Fibroblast of mammary gland (primary cell): Measurements from ENCODE around the gene BIRC2.

Source experiments
- DNase-seq: peaks from one replicate; pipeline ENCODE4 v3.0.0-alpha.2; 2010; ENCODE audit warnings: low read depth
- H3K4me3 ChIP-seq: 2 replicates; pipeline ENCODE4 v1.5.1; 2011; ENCODE audit warnings: low read depth, mild to moderate bottlenecking, low read length, moderate library complexity; ENCODE audit not compliant: control insufficient read depth
- TF ChIP-seq, protein P1 (sequence below): conservative IDR thresholded peaks from 2 replicates; pipeline ENCODE4 v1.5.1; 2011; ENCODE audit warnings: low read depth, low read length, inconsistent platforms; ENCODE audit not compliant: control insufficient read depth, insufficient read depth

The BIRC2 gene

GRCh38 chr11:102390667-102391465 is 43.9 kb downstream of the BIRC2 start:
- DNase-seq: peak; percentile 66
- TF ChIP-seq, protein P1, sequence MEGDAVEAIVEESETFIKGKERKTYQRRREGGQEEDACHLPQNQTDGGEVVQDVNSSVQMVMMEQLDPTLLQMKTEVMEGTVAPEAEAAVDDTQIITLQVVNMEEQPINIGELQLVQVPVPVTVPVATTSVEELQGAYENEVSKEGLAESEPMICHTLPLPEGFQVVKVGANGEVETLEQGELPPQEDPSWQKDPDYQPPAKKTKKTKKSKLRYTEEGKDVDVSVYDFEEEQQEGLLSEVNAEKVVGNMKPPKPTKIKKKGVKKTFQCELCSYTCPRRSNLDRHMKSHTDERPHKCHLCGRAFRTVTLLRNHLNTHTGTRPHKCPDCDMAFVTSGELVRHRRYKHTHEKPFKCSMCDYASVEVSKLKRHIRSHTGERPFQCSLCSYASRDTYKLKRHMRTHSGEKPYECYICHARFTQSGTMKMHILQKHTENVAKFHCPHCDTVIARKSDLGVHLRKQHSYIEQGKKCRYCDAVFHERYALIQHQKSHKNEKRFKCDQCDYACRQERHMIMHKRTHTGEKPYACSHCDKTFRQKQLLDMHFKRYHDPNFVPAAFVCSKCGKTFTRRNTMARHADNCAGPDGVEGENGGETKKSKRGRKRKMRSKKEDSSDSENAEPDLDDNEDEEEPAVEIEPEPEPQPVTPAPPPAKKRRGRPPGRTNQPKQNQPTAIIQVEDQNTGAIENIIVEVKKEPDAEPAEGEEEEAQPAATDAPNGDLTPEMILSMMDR: peak; percentile 87

DNA sequence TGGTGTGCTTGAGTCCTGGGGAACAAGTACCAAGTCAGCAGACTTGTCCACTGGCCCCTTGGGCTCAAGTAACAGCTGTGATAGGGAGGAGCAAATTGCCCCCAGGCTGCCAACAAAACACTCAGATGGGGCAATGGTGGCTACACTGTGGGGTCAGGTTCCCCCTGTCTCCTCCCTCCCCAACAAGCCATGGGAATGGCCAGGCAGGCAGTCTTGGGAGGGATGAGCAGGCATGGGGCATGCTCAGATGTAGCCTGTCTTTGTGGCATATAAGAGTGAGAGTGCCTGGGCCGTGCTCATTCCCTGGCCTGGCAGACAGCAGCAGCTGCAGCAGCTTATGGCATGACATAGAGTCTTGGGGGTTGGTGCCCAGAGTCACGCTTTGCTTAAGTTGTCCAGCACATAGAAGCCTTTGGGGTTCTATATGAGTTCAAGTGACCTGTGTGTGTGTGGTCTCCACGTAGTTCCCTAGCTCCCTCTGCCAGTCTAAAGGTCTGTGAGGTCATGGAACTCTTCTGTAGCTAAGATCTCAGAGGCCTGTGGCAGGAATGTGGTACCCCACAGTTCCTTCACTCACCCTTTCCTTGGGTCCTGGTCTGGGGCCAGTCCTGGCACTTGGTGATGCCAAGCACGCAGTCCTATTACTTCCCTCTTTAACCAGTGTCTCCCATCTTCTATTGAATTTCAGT is 44.7 kb downstream of the BIRC2 start:
- DNase-seq: no peak
- H3K4me3 ChIP-seq: no peak overlapping the region
- TF ChIP-seq, protein P1: no peak

More at GRCh38 chr11:102390667-102391465, 43.9 kb downstream of the BIRC2 start:
- no peak overlapping the region for H3K4me3 ChIP-seq

GRCh38 chr11:102393272-102393730 is 46.3 kb downstream of the BIRC2 start:
- no peak overlapping the region for H3K4me3 ChIP-seq
- no peak for DNase-seq
- TF ChIP-seq, protein P1: no peak

DNA sequence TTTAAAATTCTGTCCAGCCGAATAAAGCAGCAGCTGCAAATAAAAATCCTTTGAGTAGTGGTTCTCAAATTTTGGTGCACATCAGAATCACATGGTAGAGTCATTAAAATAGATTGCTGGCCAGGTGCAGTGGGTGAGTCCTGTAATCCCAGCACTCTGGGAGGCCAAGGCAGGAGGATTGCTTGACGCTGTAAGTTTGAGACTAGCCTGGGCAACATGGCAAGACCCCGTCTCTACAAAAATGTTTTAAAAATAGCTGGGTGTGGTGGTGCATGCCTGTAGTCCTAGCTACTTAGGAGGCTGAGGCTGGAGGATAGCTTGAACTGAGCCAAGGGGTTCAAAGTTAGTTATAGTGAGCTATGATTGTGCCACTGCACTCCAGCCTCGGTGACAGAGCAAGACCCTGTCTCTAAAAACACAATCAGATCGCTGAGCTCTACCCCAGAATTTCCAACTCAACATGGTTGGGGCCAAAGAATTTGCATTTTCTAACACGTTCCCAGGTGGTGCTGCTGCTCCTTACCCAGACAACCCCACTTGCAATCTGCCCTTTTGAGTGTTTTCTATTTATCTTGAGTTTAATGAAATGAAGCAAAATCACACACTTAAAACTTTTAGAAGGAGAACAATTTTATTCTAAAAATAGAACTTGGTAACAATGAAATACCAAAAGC is 48.8 kb downstream of the BIRC2 start:
- TF ChIP-seq, protein P1: no peak
- no peak overlapping the region for H3K4me3 ChIP-seq
- no peak for DNase-seq

- H3K4me3 ChIP-seq: no peak overlapping the region
- TF ChIP-seq, protein P1: no peak
- DNase-seq: peak; percentile 6
These were observed 49.9 kb downstream of the BIRC2 start for GRCh38 chr11:102396708-102397563.

GRCh38 chr11:102398297-102398696 is 51.3 kb downstream of the BIRC2 start:
- DNase-seq: no peak
- TF ChIP-seq, protein P1: no peak
- no peak overlapping the region for H3K4me3 ChIP-seq
